DMS 273 (cell line): ENCODE data around the gene ASF1B.

ENCODE experiments used
- DNase-seq: peaks from one replicate; lab custom pipeline; 2025; ENCODE audit not compliant: unreplicated experiment; lab: John Stamatoyannopoulos, UW

The ASF1B gene

GRCh38 chr19:14138576-14139265, 2.3 kb upstream of the ASF1B start:
- DNase-seq: no peak

DNA sequence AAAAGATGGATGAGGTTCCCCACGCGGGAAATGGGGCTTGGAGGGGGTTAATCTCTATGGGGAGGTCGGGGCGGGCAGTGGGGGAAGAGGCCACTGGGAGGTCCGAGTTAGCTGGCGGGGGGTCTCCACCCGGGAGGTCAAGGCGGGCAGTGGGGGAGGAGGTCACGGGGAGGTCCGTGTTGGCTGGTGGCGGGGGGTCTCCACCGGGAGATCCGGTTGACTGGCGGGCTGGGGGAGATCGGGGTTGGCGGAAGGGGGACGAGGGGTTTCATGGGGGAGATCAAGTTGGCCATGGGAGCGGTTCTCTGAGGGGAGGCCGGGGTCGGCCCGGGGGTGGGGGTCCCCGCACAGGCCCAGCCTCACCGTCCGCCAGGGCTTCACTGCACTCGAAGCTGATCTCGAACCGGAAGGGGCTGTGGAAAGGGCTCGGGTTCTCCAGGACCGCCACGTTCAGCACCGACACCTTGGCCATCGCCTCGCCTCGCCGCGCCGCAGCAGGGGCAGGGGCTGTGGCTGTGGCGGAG, 342 bp downstream of the ASF1B start:
- no peak for DNase-seq

GRCh38 chr19:14135355-14135754, 1.0 kb downstream of the ASF1B start:
- no peak for DNase-seq

- no peak for DNase-seq
Measured at GRCh38 chr19:14127929-14128509, 8.4 kb downstream of the ASF1B start.

DNA sequence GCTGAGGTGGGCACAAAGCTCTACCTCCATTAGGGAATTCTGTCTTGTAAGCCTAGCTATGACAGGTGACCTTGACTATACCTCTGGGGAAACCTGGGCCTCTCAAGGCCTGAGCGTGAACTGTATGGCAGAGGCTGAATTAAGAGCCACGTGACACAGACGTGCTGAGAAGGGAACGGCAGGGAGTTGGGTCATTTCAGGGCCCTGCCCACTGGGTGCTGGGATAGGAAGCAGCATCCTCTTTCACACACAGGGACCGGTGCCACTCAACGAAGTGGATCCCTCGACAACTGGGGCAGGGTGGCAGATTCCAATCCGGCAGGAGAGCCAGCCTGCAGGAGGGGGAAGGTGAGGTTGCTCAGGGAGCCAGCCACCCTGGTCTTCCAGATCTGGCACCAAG, 9.2 kb downstream of the ASF1B start:
- no peak for DNase-seq

GRCh38 chr19:14122924-14123323, 13.5 kb downstream of the ASF1B start:
- DNase-seq: no peak

DNA sequence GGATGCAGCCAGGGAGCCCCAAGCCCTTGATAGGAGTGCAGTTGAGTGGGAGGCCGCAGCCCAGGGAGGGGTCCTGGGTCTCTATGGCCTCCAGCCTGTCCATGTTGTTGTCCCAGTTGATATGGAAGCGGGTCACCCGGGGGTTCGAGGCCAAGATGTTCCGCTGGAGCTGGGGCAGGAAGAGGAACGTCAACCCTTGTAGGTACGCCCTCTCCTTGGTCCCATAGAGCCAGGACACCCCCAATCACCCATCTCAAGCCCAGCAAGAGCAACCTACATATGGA, 15.9 kb downstream of the ASF1B start:
- DNase-seq: no peak

- no peak for DNase-seq
Measured at GRCh38 chr19:14119644-14120496, 16.5 kb downstream of the ASF1B start.

DNA sequence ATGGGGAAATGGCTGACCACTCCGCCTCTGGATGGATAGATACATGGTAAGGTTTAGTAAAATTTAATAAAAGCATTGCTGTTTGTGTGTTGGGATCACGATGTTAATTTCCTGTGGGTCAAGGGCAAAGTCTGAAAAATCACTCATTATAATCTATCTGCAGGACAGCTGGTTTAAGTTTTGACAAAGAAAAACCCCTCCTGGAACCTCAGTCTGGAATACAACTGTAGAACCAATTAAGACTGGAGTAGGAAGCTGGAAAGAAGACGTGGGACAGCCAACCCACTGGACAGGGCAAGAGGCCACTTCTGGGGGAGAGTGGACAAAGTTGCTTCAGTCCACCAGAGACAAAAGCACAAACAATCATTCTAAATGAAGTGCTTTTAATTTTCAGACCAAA, 17.2 kb downstream of the ASF1B start:
- DNase-seq: no peak

DNA sequence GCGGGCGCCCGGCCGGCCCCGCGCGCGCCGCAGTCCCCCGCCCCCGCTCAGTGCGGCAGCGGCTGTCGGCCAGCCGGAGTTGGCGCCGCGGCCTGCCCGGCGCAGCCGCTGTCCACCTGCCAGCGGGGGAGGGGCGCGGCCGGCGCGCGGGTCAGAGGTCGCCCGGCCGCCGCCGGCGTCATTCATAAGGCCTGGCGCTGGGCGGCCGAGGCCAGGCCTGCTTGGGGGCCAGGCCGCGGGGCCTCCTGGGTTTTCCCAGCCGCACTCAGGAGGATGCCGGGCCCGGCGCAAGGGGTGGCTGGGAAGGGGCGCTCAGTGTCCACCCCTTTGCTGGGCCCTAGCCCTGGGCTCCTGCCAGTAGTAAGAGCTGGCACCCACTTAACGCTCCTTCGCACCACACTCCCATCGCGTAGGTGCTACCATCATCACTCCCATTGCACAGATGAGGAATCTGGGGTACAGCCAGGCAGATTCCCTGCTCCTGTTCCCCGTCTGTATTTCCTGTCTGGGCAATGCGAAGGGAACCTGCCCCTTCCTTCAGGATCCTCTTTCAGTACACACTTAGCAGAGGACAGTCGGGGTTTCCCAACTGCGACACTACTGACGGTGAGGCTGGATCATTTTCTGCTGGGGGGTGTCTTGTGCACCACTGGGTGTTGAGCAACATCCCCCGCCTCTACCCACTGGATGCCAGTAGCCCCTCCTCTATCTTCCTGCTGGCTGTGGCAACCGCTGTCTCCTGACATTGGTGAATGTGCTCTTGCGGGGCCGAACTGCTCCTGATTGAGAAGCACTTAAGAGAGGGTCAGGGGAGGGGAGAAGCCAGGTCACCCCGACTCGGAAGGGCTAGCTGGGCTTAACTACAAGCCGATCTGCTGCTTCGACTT, 18.0 kb downstream of the ASF1B start:
- peak; percentile 56 for DNase-seq

DNA sequence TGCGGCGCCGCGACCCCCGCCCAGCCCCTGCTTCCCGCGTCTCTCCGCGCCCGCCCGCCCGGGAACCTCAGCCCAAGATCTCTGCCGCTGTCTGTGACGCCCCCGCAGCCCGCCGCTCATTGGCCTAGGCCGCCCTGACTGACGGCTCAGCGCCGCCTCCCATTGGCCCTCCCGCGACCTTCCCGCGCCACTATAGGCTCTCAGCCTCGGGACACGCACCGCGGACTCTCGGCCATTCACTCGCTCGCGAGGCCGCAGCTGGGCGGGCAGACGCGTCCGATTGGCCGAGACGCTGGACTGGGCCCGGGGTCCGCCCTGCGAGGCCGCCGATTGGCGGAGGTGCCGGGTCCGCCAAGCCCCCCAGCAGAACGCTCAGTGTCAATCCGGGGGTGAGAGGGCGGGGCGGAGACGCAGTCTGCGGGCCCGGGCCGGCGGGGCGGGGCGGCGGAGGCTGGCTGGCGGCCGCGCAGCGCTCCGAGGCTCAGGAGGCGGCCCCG, 18.7 kb downstream of the ASF1B start, which contains the start of gene PRKACA:
TSS of gene PRKACA (minus strand) at position 95 of the 497 bp plus-strand sequence. CDS start 215 bp downstream, outside the sequence.
- peak; percentile 99 for DNase-seq

GRCh38 chr19:14116918-14117578, 19.3 kb downstream of the ASF1B start:
- DNase-seq: peak; percentile 59

GRCh38 chr19:14116525-14116917, 19.9 kb downstream of the ASF1B start:
- DNase-seq: no peak

- DNase-seq: no peak
Measured at GRCh38 chr19:14115756-14116155, 20.6 kb downstream of the ASF1B start.

- DNase-seq: peak; percentile 58
Measured at GRCh38 chr19:14114854-14115253, 21.5 kb downstream of the ASF1B start.

DNA sequence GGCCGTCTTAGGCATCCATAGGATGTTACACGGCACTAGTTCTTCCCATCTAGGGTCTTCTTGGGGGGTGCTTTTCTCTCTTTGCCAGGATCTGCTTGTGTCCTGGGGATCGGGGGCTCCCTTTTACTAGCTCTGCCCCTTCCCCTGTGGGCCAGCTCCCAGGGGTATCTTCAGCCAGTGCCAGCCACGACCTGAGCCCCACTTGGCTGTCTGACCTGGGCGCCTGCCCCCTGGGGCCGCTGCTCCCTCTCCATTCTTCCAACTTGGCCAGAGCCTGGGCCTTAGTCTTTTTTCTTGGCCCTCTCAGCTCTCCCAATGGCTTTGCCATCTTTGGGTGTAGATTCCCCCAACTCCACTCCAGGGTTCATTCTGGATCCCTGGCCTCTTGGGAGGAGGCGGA, 21.9 kb downstream of the ASF1B start:
- DNase-seq: no peak

GRCh38 chr19:14113762-14114414, 22.5 kb downstream of the ASF1B start:
- no peak for DNase-seq

- DNase-seq: no peak
Measured at GRCh38 chr19:14112809-14113385, 23.5 kb downstream of the ASF1B start.

GRCh38 chr19:14112051-14112808, 24.2 kb downstream of the ASF1B start:
- no peak for DNase-seq
